Measurements from ENCODE around the gene MIER3.

DNA sequence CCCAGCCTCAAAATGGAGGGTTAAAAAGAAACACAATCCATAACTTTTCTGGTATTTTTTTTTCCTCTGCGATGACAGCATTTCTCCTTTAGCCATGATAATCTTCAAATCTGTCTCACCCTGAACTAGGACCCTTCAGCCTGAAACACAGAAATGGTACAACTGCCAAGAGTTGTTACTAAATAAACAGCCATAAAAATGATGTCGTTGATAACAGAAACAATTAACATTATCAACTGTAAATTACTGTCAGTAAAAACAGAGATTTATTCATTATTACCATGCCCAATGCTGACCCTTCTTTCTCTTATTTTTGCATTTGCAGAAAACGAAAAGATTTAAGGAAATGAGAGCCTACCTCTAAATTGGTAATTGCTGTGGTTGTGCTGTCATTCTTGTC lies 19.4 kb upstream of the MIER3 start:
- TF ChIP-seq FOXK2 (IDR thresholded peaks at IDR 0.05) (no peak), LEF1 (IDR thresholded peaks at IDR 0.05; ENCODE audit: borderline replicate concordance) (no peak), SUZ12 (IDR thresholded peaks at IDR 0.05) (no peak), CTBP1 (IDR thresholded peaks at IDR 0.05; ENCODE audit: borderline replicate concordance) (no peak), NFRKB (IDR thresholded peaks at IDR 0.05) (no peak), SP1 (IDR thresholded peaks at IDR 0.05) (no peak), FOXA1 (IDR thresholded peaks at IDR 0.05) (no peak), ARNT (IDR thresholded peaks at IDR 0.05) (no peak), BHLHE40 (IDR thresholded peaks at IDR 0.05; ENCODE audit: borderline replicate concordance) (no peak), FOXM1 (IDR thresholded peaks at IDR 0.05; ENCODE audit: borderline replicate concordance) (no peak), ELF4 (IDR thresholded peaks at IDR 0.05) (no peak), ZNF384 (IDR thresholded peaks at IDR 0.05) (no peak)
- TF ChIP-seq, protein P1, sequence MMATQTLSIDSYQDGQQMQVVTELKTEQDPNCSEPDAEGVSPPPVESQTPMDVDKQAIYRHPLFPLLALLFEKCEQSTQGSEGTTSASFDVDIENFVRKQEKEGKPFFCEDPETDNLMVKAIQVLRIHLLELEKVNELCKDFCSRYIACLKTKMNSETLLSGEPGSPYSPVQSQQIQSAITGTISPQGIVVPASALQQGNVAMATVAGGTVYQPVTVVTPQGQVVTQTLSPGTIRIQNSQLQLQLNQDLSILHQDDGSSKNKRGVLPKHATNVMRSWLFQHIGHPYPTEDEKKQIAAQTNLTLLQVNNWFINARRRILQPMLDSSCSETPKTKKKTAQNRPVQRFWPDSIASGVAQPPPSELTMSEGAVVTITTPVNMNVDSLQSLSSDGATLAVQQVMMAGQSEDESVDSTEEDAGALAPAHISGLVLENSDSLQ (IDR thresholded peaks at IDR 0.05) = no peak

All from HEK293T (cell line).